Measurements from ENCODE around the gene P2RX6. TPM values are rescaled to one million over a fixed set of nuclear protein-coding genes. Genes with fewer than 3 reads are reported as not detected.

The P2RX6 gene
- total RNA-seq, 2 experiments from 2014 or later, result 0.22 to 0.25 TPM

- ATAC-seq (no peak), DNase-seq (no peak)
- ChIA-PET CTCF (interaction anchor here (1.2 kb wide), 1 partner anchor 69 kb away, joined by 3 read pairs; no protein-coding TSS in a partner anchor), POLR2A (no interaction called here)
- intact Hi-C loops (cut with micrococcal nuclease), result no loop called here
- no peak for TF ChIP-seq CTCF (IDR thresholded peaks at IDR 0.05)
- H3K9me3 Mint-ChIP-seq, result no peaks in the 10 kb centered on the region
- H3K27me3 Mint-ChIP-seq, result peaks cover 13% of the 10 kb centered on the region
- no peaks in the 10 kb centered on the region for H3K36me3 Mint-ChIP-seq (ENCODE audit: low read depth)
- H3K27ac Mint-ChIP-seq, result no peak overlapping the region
- H3K4me3 Mint-ChIP-seq, result no peak overlapping the region
- peaks cover 12% of the 10 kb centered on the region for H3K4me1 Mint-ChIP-seq (ENCODE audit: low read depth)
Measured at GRCh38 chr22:21026783-21027692, 12.1 kb downstream of the P2RX6 start.

- H3K27ac Mint-ChIP-seq, result no peak overlapping the region
- ChIA-PET CTCF (interaction anchor here (1.4 kb wide), 1 partner anchor 8 kb away, joined by 3 read pairs; no protein-coding TSS in a partner anchor), POLR2A (no interaction called here)
- DNase-seq, result no peak
- peaks cover 12% of the 10 kb centered on the region for H3K4me1 Mint-ChIP-seq (ENCODE audit: low read depth)
- intact Hi-C loops (cut with micrococcal nuclease), result no loop called here
- no peaks in the 10 kb centered on the region for H3K9me3 Mint-ChIP-seq
- no peak for TF ChIP-seq CTCF (IDR thresholded peaks at IDR 0.05)
- ATAC-seq, result no peak
- H3K4me3 Mint-ChIP-seq, result no peak overlapping the region
- peaks cover 16% of the 10 kb centered on the region for H3K27me3 Mint-ChIP-seq
- H3K36me3 Mint-ChIP-seq (ENCODE audit: low read depth), result no peaks in the 10 kb centered on the region
Measured at GRCh38 chr22:21028277-21029251, 13.6 kb downstream of the P2RX6 start.

GRCh38 chr22:21029486-21030025, 14.6 kb downstream of the P2RX6 start:
- ATAC-seq, result no peak
- Mint-ChIP-seq H3K4me3 (no peak overlapping the region), H3K9me3 (no peaks in the 10 kb centered on the region), H3K36me3 (ENCODE audit: low read depth) (no peaks in the 10 kb centered on the region), H3K27me3 (peaks cover 20% of the 10 kb centered on the region), H3K4me1 (ENCODE audit: low read depth) (peaks cover 14% of the 10 kb centered on the region), H3K27ac (no peak overlapping the region)
- POLR2A ChIA-PET, result no interaction called here
- no peak for TF ChIP-seq CTCF (IDR thresholded peaks at IDR 0.05)
- CTCF ChIA-PET, result interaction anchor here (1.4 kb wide), 1 partner anchor 9 kb away, joined by 3 read pairs; no protein-coding TSS in a partner anchor
- DNase-seq, result no peak
- intact Hi-C loops (cut with micrococcal nuclease), result no loop called here

GRCh38 chr22:21030032-21030431, 15.1 kb downstream of the P2RX6 start:
- peaks cover 13% of the 10 kb centered on the region for H3K4me1 Mint-ChIP-seq (ENCODE audit: low read depth)
- TF ChIP-seq CTCF (IDR thresholded peaks at IDR 0.05), result no peak
- ATAC-seq, result no peak
- no peaks in the 10 kb centered on the region for H3K9me3 Mint-ChIP-seq
- H3K36me3 Mint-ChIP-seq (ENCODE audit: low read depth), result no peaks in the 10 kb centered on the region
- POLR2A ChIA-PET, result no interaction called here
- CTCF ChIA-PET, result interaction anchor here (1.4 kb wide), 1 partner anchor 9 kb away, joined by 3 read pairs; no protein-coding TSS in a partner anchor
- no peak overlapping the region for H3K4me3 Mint-ChIP-seq
- intact Hi-C loops (cut with micrococcal nuclease), result no loop called here
- H3K27ac Mint-ChIP-seq, result no peak overlapping the region
- DNase-seq, result no peak
- H3K27me3 Mint-ChIP-seq, result peaks cover 21% of the 10 kb centered on the region

Measured in activated CD8-positive, alpha-beta T cell treated with anti-CD3 and anti-CD28 coated beads for 36 hours (primary cell).